CD4-positive, alpha-beta T cell (primary cell): ENCODE results near the gene PLCB1. TPM values are rescaled to one million over a fixed set of nuclear protein-coding genes. Genes with fewer than 3 reads are reported as not detected.

Source experiments
- ATAC-seq: fragments of 200-7000 bp; cut with Tn5 transposase; one replicate; pipeline ENCODE4 v1.10.0; 2022; ENCODE audit warnings: mild to moderate bottlenecking; ENCODE audit not compliant: poor library complexity
- CTCF ChIA-PET: fragments of 350-600 bp; sonication (Branson Sonifier 250); formaldehyde crosslinking; loops from one replicate; lab custom pipeline; 2021; ENCODE audit warnings: antibody characterized with exemption, inconsistent platforms; lab: Charles Lee
- POLR2A ChIA-PET: fragments of 350-600 bp; sonication (Branson Sonifier 250); formaldehyde crosslinking; loops from one replicate; lab custom pipeline; 2021; ENCODE audit warnings: antibody characterized with exemption, inconsistent platforms; lab: Charles Lee
- DNase-seq, 14 experiments: peaks; one replicate each; pipeline ENCODE4 v3.0.0-alpha.2; 2013 to 2020; ENCODE audit warnings: mixed read lengths in 2 of 14
- H3K27ac ChIP-seq, 2 donors: one replicate each; pipeline versions ENCODE4 v1.5.1 to v1.7.0; 2013; ENCODE audit warnings: low read length in 2 of 2, low read depth in 1 of 2, mild to moderate bottlenecking in 1 of 2
- H3K27me3 ChIP-seq, 2 experiments: 1 replicate in 1 of 2; 2 replicates in 1 of 2; pipeline versions ENCODE4 v1.6.1 to v1.7.0; 2013; ENCODE audit warnings: low read length in 2 of 2, control low read depth in 1 of 2, mild to moderate bottlenecking in 1 of 2, moderate library complexity in 1 of 2; ENCODE audit not compliant: insufficient read depth in 2 of 2, control insufficient read depth in 1 of 2
- H3K36me3 ChIP-seq: one replicate; pipeline ENCODE4 v1.6.1; 2013; ENCODE audit warnings: low read length, control low read depth; ENCODE audit not compliant: insufficient read depth
- H3K4me1 ChIP-seq: one replicate; pipeline ENCODE4 v1.6.1; 2013; ENCODE audit warnings: low read length, control low read depth; ENCODE audit not compliant: insufficient read depth
- H3K4me3 ChIP-seq: one replicate; pipeline ENCODE4 v1.5.1; 2013; ENCODE audit warnings: mild to moderate bottlenecking, low read length, moderate library complexity
- H3K9me3 ChIP-seq, 2 experiments: 1 replicate in 1 of 2; 2 replicates in 1 of 2; pipeline versions ENCODE4 v1.6.1 to v1.7.0; 2013; ENCODE audit warnings: low read length in 2 of 2, mild to moderate bottlenecking in 2 of 2, control low read depth in 1 of 2, moderate library complexity in 1 of 2; ENCODE audit not compliant: control insufficient read depth in 1 of 2, insufficient read depth in 1 of 2
- H3K27ac Mint-ChIP-seq: one replicate; pipeline ENCODE4 v1.8.0; 2020; ENCODE audit warnings: mixed read lengths
- H3K27me3 Mint-ChIP-seq: one replicate; pipeline ENCODE4 v1.8.0; 2021; ENCODE audit warnings: mixed read lengths
- H3K36me3 Mint-ChIP-seq: one replicate; pipeline ENCODE4 v1.8.0; 2021; ENCODE audit warnings: low read depth, mixed read lengths
- H3K4me1 Mint-ChIP-seq: one replicate; pipeline ENCODE4 v1.8.0; 2021; ENCODE audit warnings: low read depth, mixed read lengths
- H3K4me3 Mint-ChIP-seq: one replicate; pipeline ENCODE4 v1.8.0; 2020; ENCODE audit warnings: mild to moderate bottlenecking, mixed read lengths
- H3K9me3 Mint-ChIP-seq: one replicate; pipeline ENCODE4 v1.8.0; 2020; ENCODE audit warnings: mixed read lengths
- intact Hi-C, 2 experiments: fragments of 100-400 bp; cut with DNase I in 1 of 2; cut with micrococcal nuclease in 1 of 2; formaldehyde crosslinking; loops; one replicate each; pipeline versions ENCODE4 v1.15.1 to v1.9.0; 2023 to 2025; cut with DNase I, micrococcal nuclease
- total RNA-seq, 174 experiments: library from RNA in 2 of 174; stranded (reverse) in 2 of 174; gene quantifications; one replicate each; pipeline ENCODE4 v1.2.3 and lab custom pipeline; 2021 to 2026
- TF ChIP-seq, protein P1 (sequence below): fragments of 200-600 bp; IDR thresholded peaks from one replicate; pipeline ENCODE4 v1.8.0; 2022; ENCODE audit warnings: antibody characterized with exemption, mild to moderate bottlenecking

The PLCB1 gene
- total RNA-seq, 2 experiments from 2014 or later, result 3.8 to 5.6 TPM

GRCh38 chr20:8913456-8913855, 781.4 kb downstream of the PLCB1 start:
- H3K9me3 ChIP-seq, result no peaks in the 10 kb centered on the region
- intact Hi-C loops, result no loop called here
- H3K4me1 Mint-ChIP-seq, result no peaks in the 10 kb centered on the region
- ATAC-seq (no peak), DNase-seq (no peak)
- H3K27ac Mint-ChIP-seq, result no peak overlapping the region
- peaks cover 7% of the 10 kb centered on the region for H3K9me3 Mint-ChIP-seq
- ChIA-PET POLR2A (no interaction called here), CTCF (no interaction called here)
- no peaks in the 10 kb centered on the region for H3K36me3 Mint-ChIP-seq
- H3K4me1 ChIP-seq, result no peaks in the 10 kb centered on the region
- TF ChIP-seq, protein P1, sequence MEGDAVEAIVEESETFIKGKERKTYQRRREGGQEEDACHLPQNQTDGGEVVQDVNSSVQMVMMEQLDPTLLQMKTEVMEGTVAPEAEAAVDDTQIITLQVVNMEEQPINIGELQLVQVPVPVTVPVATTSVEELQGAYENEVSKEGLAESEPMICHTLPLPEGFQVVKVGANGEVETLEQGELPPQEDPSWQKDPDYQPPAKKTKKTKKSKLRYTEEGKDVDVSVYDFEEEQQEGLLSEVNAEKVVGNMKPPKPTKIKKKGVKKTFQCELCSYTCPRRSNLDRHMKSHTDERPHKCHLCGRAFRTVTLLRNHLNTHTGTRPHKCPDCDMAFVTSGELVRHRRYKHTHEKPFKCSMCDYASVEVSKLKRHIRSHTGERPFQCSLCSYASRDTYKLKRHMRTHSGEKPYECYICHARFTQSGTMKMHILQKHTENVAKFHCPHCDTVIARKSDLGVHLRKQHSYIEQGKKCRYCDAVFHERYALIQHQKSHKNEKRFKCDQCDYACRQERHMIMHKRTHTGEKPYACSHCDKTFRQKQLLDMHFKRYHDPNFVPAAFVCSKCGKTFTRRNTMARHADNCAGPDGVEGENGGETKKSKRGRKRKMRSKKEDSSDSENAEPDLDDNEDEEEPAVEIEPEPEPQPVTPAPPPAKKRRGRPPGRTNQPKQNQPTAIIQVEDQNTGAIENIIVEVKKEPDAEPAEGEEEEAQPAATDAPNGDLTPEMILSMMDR, result no peak
- no peak overlapping the region for H3K27ac ChIP-seq
- H3K27me3 ChIP-seq, result no peaks in the 10 kb centered on the region
- H3K36me3 ChIP-seq, result no peaks in the 10 kb centered on the region
- H3K4me3 ChIP-seq, result no peak overlapping the region
- no peaks in the 10 kb centered on the region for H3K27me3 Mint-ChIP-seq
- H3K4me3 Mint-ChIP-seq, result no peak overlapping the region

- no peaks in the 10 kb centered on the region for H3K36me3 ChIP-seq
- Mint-ChIP-seq H3K27me3 (no peaks in the 10 kb centered on the region), H3K36me3 (no peaks in the 10 kb centered on the region), H3K4me1 (no peaks in the 10 kb centered on the region), H3K9me3 (peaks cover 7% of the 10 kb centered on the region), H3K27ac (no peak overlapping the region), H3K4me3 (no peak overlapping the region)
- peaks cover 0 to 4% of the 10 kb centered on the region in 2 experiments for H3K9me3 ChIP-seq
- ChIA-PET CTCF (no interaction called here), POLR2A (no interaction called here)
- TF ChIP-seq, protein P1, result no peak
- H3K4me1 ChIP-seq, result no peaks in the 10 kb centered on the region
- no peak overlapping the region for H3K4me3 ChIP-seq
- no peak for ATAC-seq
- no peaks in the 10 kb centered on the region for H3K27me3 ChIP-seq
- H3K27ac ChIP-seq, result no peak overlapping the region
- intact Hi-C loops, result no loop called here
- DNase-seq, result no peak
Observed at GRCh38 chr20:8914421-8914820, 782.4 kb downstream of the PLCB1 start.

DNA sequence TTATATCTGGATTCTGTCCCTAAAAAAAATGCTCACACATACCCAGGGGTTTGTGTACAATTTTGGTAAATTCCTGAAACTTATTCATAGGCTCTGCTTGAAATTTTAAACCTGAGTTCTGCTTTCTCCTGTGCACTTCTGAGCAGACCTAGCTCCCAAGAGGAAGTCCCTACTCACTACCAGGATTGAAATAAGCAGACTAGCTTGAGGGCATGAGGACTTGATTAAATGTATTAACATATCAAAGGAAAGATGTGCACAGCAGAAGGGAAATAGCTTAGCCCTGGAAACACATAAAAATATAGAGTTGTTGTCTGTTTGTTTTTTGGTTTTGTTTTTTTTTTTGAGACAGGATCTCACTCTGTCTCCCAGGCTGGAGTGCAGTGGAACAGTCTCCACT, 785.0 kb downstream of the PLCB1 start:
- H3K27me3 Mint-ChIP-seq, result no peaks in the 10 kb centered on the region
- H3K27ac ChIP-seq, result no peak overlapping the region
- H3K27ac Mint-ChIP-seq, result no peak overlapping the region
- intact Hi-C loops, result no loop called here
- POLR2A ChIA-PET, result no interaction called here
- H3K9me3 ChIP-seq, result peaks cover 0 to 4% of the 10 kb centered on the region in 2 experiments
- no peaks in the 10 kb centered on the region for H3K4me1 ChIP-seq
- CTCF ChIA-PET, result no interaction called here
- peaks cover 8% of the 10 kb centered on the region for H3K9me3 Mint-ChIP-seq
- no peak overlapping the region for H3K4me3 Mint-ChIP-seq
- no peaks in the 10 kb centered on the region for H3K36me3 ChIP-seq
- no peak overlapping the region for H3K4me3 ChIP-seq
- no peak for DNase-seq
- no peak for ATAC-seq
- H3K4me1 Mint-ChIP-seq, result no peaks in the 10 kb centered on the region
- no peaks in the 10 kb centered on the region for H3K36me3 Mint-ChIP-seq
- no peaks in the 10 kb centered on the region for H3K27me3 ChIP-seq
- TF ChIP-seq, protein P1, result no peak
